Measurements from ENCODE around the gene CLDN14.

CLDN14 gene

GRCh38 chr21:36465478-36465877, 14.4 kb downstream of the CLDN14 start:
- peaks cover 10% of the 10 kb centered on the region for H3K27me3 ChIP-seq (replicated peaks; ENCODE audit: control insufficient read depth, insufficient read depth, low read length)
- no peak overlapping the region for H3K4me3 ChIP-seq (ENCODE audit: low read length)
- no peak for DNase-seq (ENCODE audit: low read depth)
- H3K9me3 ChIP-seq (ENCODE audit: control insufficient read depth, low read length), result no peaks in the 10 kb centered on the region
- H3K4me1 ChIP-seq (ENCODE audit: control insufficient read depth, insufficient read depth, low read length), result no peaks in the 10 kb centered on the region
- no peak overlapping the region for H3K9ac ChIP-seq (ENCODE audit: low read length)
- H3K36me3 ChIP-seq (ENCODE audit: control insufficient read depth, insufficient read depth, low read length, severe bottlenecking), result no peaks in the 10 kb centered on the region

GRCh38 chr21:36464590-36464989, 15.3 kb downstream of the CLDN14 start:
- Histone ChIP-seq H3K9me3 (ENCODE audit: control insufficient read depth, low read length) (no peaks in the 10 kb centered on the region), H3K4me1 (ENCODE audit: control insufficient read depth, insufficient read depth, low read length) (no peaks in the 10 kb centered on the region), H3K4me3 (ENCODE audit: low read length) (no peak overlapping the region), H3K9ac (ENCODE audit: low read length) (no peak overlapping the region), H3K27me3 (replicated peaks; ENCODE audit: control insufficient read depth, insufficient read depth, low read length) (peaks cover 12% of the 10 kb centered on the region), H3K36me3 (ENCODE audit: control insufficient read depth, insufficient read depth, low read length, severe bottlenecking) (no peaks in the 10 kb centered on the region)
- DNase-seq (ENCODE audit: low read depth), result no peak

GRCh38 chr21:36463991-36464390, 15.9 kb downstream of the CLDN14 start:
- Histone ChIP-seq H3K36me3 (ENCODE audit: control insufficient read depth, insufficient read depth, low read length, severe bottlenecking) (no peaks in the 10 kb centered on the region), H3K9ac (ENCODE audit: low read length) (no peak overlapping the region), H3K27me3 (replicated peaks; ENCODE audit: control insufficient read depth, insufficient read depth, low read length) (peaks cover 12% of the 10 kb centered on the region), H3K4me1 (ENCODE audit: control insufficient read depth, insufficient read depth, low read length) (no peaks in the 10 kb centered on the region), H3K4me3 (ENCODE audit: low read length) (no peak overlapping the region), H3K9me3 (ENCODE audit: control insufficient read depth, low read length) (no peaks in the 10 kb centered on the region)
- no peak for DNase-seq (ENCODE audit: low read depth)

- Histone ChIP-seq H3K9ac (ENCODE audit: low read length) (no peak overlapping the region), H3K36me3 (ENCODE audit: control insufficient read depth, insufficient read depth, low read length, severe bottlenecking) (no peaks in the 10 kb centered on the region), H3K27me3 (replicated peaks; ENCODE audit: control insufficient read depth, insufficient read depth, low read length) (peaks cover 12% of the 10 kb centered on the region), H3K4me3 (ENCODE audit: low read length) (no peak overlapping the region), H3K4me1 (ENCODE audit: control insufficient read depth, insufficient read depth, low read length) (no peaks in the 10 kb centered on the region), H3K9me3 (ENCODE audit: control insufficient read depth, low read length) (no peaks in the 10 kb centered on the region)
- no peak for DNase-seq (ENCODE audit: low read depth)
Measured at GRCh38 chr21:36463204-36463603, 16.7 kb downstream of the CLDN14 start.

GRCh38 chr21:36461918-36462486, 17.9 kb downstream of the CLDN14 start:
- H3K9ac ChIP-seq (ENCODE audit: low read length), result no peak overlapping the region
- H3K27me3 ChIP-seq (replicated peaks; ENCODE audit: control insufficient read depth, insufficient read depth, low read length), result peaks cover 12% of the 10 kb centered on the region
- H3K4me3 ChIP-seq (ENCODE audit: low read length), result no peak overlapping the region
- no peaks in the 10 kb centered on the region for H3K9me3 ChIP-seq (ENCODE audit: control insufficient read depth, low read length)
- DNase-seq (ENCODE audit: low read depth), result no peak
- H3K36me3 ChIP-seq (ENCODE audit: control insufficient read depth, insufficient read depth, low read length, severe bottlenecking), result no peaks in the 10 kb centered on the region
- H3K4me1 ChIP-seq (ENCODE audit: control insufficient read depth, insufficient read depth, low read length), result no peaks in the 10 kb centered on the region

GRCh38 chr21:36461277-36461917, 18.5 kb downstream of the CLDN14 start:
- no peak for DNase-seq (ENCODE audit: low read depth)

GRCh38 chr21:36460866-36461265, 19.1 kb downstream of the CLDN14 start:
- H3K36me3 ChIP-seq (ENCODE audit: control insufficient read depth, insufficient read depth, low read length, severe bottlenecking), result no peaks in the 10 kb centered on the region
- no peak overlapping the region for H3K4me3 ChIP-seq (ENCODE audit: low read length)
- H3K9me3 ChIP-seq (ENCODE audit: control insufficient read depth, low read length), result no peaks in the 10 kb centered on the region
- H3K9ac ChIP-seq (ENCODE audit: low read length), result no peak overlapping the region
- H3K4me1 ChIP-seq (ENCODE audit: control insufficient read depth, insufficient read depth, low read length), result no peaks in the 10 kb centered on the region
- no peak for DNase-seq (ENCODE audit: low read depth)
- peaks cover 13% of the 10 kb centered on the region for H3K27me3 ChIP-seq (replicated peaks; ENCODE audit: control insufficient read depth, insufficient read depth, low read length)

More at GRCh38 chr21:36461277-36461917, 18.5 kb downstream of the CLDN14 start:
- Histone ChIP-seq H3K4me3 (ENCODE audit: low read length) (no peak overlapping the region), H3K9me3 (ENCODE audit: control insufficient read depth, low read length) (no peaks in the 10 kb centered on the region), H3K4me1 (ENCODE audit: control insufficient read depth, insufficient read depth, low read length) (no peaks in the 10 kb centered on the region), H3K9ac (ENCODE audit: low read length) (no peak overlapping the region), H3K36me3 (ENCODE audit: control insufficient read depth, insufficient read depth, low read length, severe bottlenecking) (no peaks in the 10 kb centered on the region), H3K27me3 (replicated peaks; ENCODE audit: control insufficient read depth, insufficient read depth, low read length) (peaks cover 12% of the 10 kb centered on the region)

- Histone ChIP-seq H3K36me3 (ENCODE audit: control insufficient read depth, insufficient read depth, low read length, severe bottlenecking) (no peaks in the 10 kb centered on the region), H3K4me1 (ENCODE audit: control insufficient read depth, insufficient read depth, low read length) (peaks cover 8% of the 10 kb centered on the region), H3K27me3 (replicated peaks; ENCODE audit: control insufficient read depth, insufficient read depth, low read length) (peaks cover 11% of the 10 kb centered on the region), H3K9me3 (ENCODE audit: control insufficient read depth, low read length) (no peaks in the 10 kb centered on the region), H3K4me3 (ENCODE audit: low read length) (no peak overlapping the region), H3K9ac (ENCODE audit: low read length) (no peak overlapping the region)
- no peak for DNase-seq (ENCODE audit: low read depth)
Measured at GRCh38 chr21:36459098-36459497, 20.8 kb downstream of the CLDN14 start.

- Histone ChIP-seq H3K4me1 (ENCODE audit: control insufficient read depth, insufficient read depth, low read length) (peaks cover 13% of the 10 kb centered on the region), H3K4me3 (ENCODE audit: low read length) (no peak overlapping the region), H3K36me3 (ENCODE audit: control insufficient read depth, insufficient read depth, low read length, severe bottlenecking) (no peaks in the 10 kb centered on the region), H3K9ac (ENCODE audit: low read length) (no peak overlapping the region), H3K27me3 (replicated peaks; ENCODE audit: control insufficient read depth, insufficient read depth, low read length) (peaks cover 8% of the 10 kb centered on the region), H3K9me3 (ENCODE audit: control insufficient read depth, low read length) (no peaks in the 10 kb centered on the region)
- DNase-seq (ENCODE audit: low read depth), result peak; percentile 22
Measured at GRCh38 chr21:36456729-36457414, 23.1 kb downstream of the CLDN14 start.

- peaks cover 13% of the 10 kb centered on the region for H3K4me1 ChIP-seq (ENCODE audit: control insufficient read depth, insufficient read depth, low read length)
- no peak overlapping the region for H3K4me3 ChIP-seq (ENCODE audit: low read length)
- peaks cover 4% of the 10 kb centered on the region for H3K27me3 ChIP-seq (replicated peaks; ENCODE audit: control insufficient read depth, insufficient read depth, low read length)
- H3K36me3 ChIP-seq (ENCODE audit: control insufficient read depth, insufficient read depth, low read length, severe bottlenecking), result no peaks in the 10 kb centered on the region
- H3K9ac ChIP-seq (ENCODE audit: low read length), result no peak overlapping the region
- no peaks in the 10 kb centered on the region for H3K9me3 ChIP-seq (ENCODE audit: control insufficient read depth, low read length)
- DNase-seq (ENCODE audit: low read depth), result no peak
Measured at GRCh38 chr21:36454706-36455105, 25.2 kb downstream of the CLDN14 start.

- Histone ChIP-seq H3K9ac (ENCODE audit: low read length) (no peak overlapping the region), H3K27me3 (replicated peaks; ENCODE audit: control insufficient read depth, insufficient read depth, low read length) (peaks cover 4% of the 10 kb centered on the region), H3K4me3 (ENCODE audit: low read length) (no peak overlapping the region), H3K36me3 (ENCODE audit: control insufficient read depth, insufficient read depth, low read length, severe bottlenecking) (no peaks in the 10 kb centered on the region), H3K9me3 (ENCODE audit: control insufficient read depth, low read length) (no peaks in the 10 kb centered on the region), H3K4me1 (ENCODE audit: control insufficient read depth, insufficient read depth, low read length) (peaks cover 13% of the 10 kb centered on the region)
- no peak for DNase-seq (ENCODE audit: low read depth)
Measured at GRCh38 chr21:36454093-36454531, 25.8 kb downstream of the CLDN14 start.

Measured in adipocyte (in vitro differentiated cells).